GM18526 (cell line): ENCODE results near the gene TSG101.

Experiments used
- POLR2A ChIP-seq: IDR thresholded peaks from 3 replicates; pipeline ENCODE4 v1.6.1; 2011; ENCODE audit not compliant: insufficient read length; ENCODE audit errors: extremely low read depth

TSG101 gene

DNA sequence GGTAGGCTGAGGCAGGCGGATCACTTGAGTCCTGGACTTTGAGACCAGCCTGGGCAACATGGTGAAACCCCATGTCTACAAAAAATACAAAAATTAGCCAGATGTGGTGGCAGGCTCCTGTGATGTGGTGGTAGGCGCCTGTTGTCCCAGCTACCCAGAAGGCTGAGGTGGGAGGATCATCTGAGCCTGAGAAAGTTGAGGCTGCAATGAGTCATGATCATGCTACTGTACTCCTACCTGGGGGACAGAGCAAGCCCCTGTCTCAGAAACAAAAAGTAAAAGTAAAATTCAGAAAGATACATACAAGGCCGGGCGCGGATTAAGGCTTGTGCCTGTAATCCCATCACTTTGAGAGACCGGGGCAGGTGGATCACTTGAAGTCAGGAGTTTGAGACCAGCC is 64.8 kb downstream of the TSG101 start:
- TF ChIP-seq POLR2A, result no peak

DNA sequence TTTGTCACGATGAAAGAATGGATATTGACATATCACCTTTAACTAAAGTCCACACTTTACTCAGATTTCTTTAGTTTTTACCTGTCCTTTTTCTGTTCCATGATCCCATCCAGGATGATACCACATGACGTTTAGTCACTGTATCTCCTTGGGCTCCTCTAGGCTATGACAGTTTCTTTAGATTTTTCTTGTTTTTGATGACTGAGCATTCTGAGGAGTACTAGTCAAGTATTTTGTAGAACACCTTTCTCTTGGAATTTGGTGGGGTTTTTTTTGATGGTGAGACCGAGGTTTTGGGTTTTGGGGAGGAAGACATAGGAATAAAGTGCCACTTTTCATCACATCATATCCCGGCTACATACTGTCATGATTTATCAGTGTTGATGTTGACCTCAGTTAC is 67.1 kb downstream of the TSG101 start:
- TF ChIP-seq POLR2A, result no peak

DNA sequence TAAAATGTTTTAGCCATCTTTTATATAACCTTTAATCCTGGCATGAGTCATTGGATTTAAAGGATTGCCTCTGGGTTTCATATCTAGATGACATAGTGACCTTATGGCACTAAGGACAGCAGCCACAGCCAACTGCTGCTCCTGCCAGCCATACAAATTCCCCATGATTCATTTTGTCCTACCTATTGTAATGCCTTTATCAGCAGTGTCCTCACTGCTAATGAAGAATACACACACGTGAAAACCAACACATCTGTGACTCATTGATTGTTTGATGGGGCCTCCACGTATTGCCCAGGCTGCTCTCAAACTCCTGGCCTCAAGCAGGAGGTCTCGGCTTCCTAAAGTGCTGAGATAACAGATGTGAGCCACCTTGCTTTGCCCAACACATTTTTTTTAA is 69.3 kb downstream of the TSG101 start:
- TF ChIP-seq POLR2A, result no peak

DNA sequence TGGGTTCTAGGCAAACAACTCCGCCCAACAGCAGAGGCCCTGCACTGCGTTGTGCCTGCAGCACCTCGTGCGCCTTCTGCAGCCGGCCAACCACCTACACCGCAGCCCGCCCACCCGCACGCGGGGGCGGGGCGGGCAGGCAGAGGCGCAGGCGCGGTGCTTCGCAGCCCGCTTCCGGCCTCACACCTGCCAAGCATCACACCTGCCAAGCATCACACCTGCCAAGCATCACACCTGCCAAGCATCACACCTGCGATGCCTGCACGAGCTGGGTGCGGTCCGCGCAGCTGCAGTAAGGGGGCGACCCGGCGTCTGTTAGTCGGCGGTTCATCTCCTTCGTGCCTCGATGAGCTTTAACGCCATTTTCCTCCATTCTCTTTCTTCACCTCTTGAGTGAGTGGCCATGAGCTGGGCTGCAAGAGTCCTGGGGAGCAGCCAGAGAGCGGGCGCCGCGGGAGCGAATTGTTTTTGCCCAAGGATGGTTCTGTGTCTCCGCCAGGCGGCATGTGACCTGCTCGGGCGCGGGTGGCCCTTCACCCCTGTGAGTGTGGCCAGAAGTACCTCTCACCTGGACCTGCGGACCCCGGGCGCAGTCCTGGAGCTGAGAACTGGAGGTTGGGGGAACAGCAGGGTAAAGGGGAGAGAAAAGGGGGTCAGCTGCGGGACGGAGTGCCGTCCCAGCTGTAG is 70.9 kb downstream of the TSG101 start, which contains the start of gene LDHAL6A:
TSS of gene LDHAL6A (plus strand) at position 171 of the 687 bp plus-strand sequence. CDS start 825 bp downstream, outside the sequence.
- TF ChIP-seq POLR2A, result no peak

DNA sequence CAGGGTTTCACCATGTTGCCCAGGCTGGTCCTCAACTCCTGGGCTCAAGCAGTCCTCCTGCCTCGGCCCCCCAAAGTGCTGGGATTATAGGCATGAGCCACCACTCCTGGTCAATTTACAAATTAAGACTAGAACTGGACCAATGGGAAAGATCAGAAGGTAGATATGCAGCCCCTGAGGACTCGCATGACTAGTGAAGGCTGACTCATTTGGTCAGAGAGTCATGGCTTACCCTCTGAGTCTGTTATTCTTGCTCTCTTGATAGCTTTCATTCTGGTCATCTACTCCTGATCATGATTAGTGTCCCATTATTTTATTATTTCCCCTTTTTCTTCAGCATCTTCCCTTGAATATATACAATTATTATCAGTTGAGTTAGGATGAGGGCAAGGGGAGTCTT is 73.8 kb downstream of the TSG101 start:
- no peak for TF ChIP-seq POLR2A

DNA sequence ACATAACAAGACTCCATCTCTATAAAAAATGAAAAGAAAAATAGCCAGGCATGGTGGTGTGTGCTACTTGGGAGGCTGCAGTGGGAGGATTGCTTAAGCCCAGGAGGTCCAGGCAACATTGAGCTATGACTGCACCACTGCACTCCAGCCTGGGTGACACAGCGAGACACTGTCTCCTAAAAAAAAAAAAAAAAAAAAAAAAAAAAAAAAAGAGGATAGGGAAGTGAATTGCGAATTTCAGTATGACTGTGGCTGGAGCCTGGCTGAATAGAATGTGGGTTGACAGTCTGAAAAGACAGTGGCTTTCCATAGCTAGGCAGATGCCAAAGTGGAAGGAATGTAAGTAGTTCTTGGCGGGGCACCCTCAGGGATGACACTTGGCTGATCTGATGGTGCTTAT is 77.5 kb downstream of the TSG101 start:
- no peak for TF ChIP-seq POLR2A

DNA sequence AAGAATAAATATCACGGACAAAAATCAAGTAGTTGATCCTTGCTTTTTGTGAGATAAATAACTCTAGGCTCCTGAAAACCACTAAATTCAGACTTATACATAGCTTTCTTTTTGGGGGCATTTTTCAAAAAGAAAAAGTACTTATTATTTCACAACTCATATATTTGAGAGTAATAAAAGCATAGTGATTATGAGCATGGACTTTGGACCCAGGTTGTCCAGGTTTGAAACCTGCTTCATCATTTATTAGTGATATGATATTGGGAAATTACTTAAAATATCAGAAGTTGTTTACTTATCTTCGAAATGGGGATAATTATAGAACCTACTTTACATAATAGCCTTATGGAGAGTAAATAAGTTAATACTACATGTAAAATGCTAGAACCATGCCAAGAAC is 88.1 kb downstream of the TSG101 start:
- no peak for TF ChIP-seq POLR2A
